H1 (cell line): ENCODE measurements around the gene OPRD1. TPM values are rescaled to one million over a fixed set of nuclear protein-coding genes. Genes with fewer than 3 reads are reported as not detected.

Source experiments
- CTCF ChIA-PET: fragments of 300-600 bp; sonication (Branson Sonifier 250); formaldehyde crosslinking; loops from one replicate; lab custom pipeline; 2021; ENCODE audit not compliant: partially characterized antibody; lab: Charles Lee
- POLR2A ChIA-PET: fragments of 300-600 bp; sonication (Branson Sonifier 250); formaldehyde crosslinking; loops from one replicate; lab custom pipeline; 2021; ENCODE audit warnings: inconsistent platforms; ENCODE audit not compliant: partially characterized antibody; lab: Charles Lee
- DNase-seq, 2 experiments: peaks; one replicate each; pipeline versions ENCODE4 v3.0.0 to v3.0.0-alpha.2; 2010 to 2022; ENCODE audit warnings: low spot score in 2 of 2, low read depth in 1 of 2, mixed read lengths in 1 of 2
- FAIRE-seq: peaks from 2 replicates; lab custom pipeline; 2011; peaks lifted over from hg19 to GRCh38; lab: Jason Lieb, UNC
- H2AFZ ChIP-seq: 2 replicates; pipeline ENCODE4 v1.8.1; 2012; ENCODE audit warnings: low read length, inconsistent platforms
- H2AK5ac ChIP-seq: 2 replicates; pipeline ENCODE4 v1.6.1; 2013; ENCODE audit warnings: low read depth, low read length
- H2BK120ac ChIP-seq: replicated peaks from 2 replicates; pipeline ENCODE3; 2013; ENCODE audit warnings: low read depth, low read length, inconsistent platforms
- H2BK12ac ChIP-seq: 2 replicates; pipeline ENCODE4 v1.6.1; 2013; ENCODE audit warnings: low read depth, low read length
- H2BK15ac ChIP-seq: 2 replicates; pipeline ENCODE4 v1.6.1; 2013; ENCODE audit warnings: low read length
- H2BK20ac ChIP-seq: 2 replicates; pipeline ENCODE4 v1.6.1; 2013; ENCODE audit warnings: low read length
- H2BK5ac ChIP-seq: 2 replicates; pipeline ENCODE4 v1.6.1; 2013; ENCODE audit warnings: low read depth, low read length
- H3K14ac ChIP-seq: 2 replicates; pipeline ENCODE4 v1.6.1; 2013; ENCODE audit warnings: inconsistent platforms; ENCODE audit not compliant: insufficient read length
- H3K18ac ChIP-seq: 2 replicates; pipeline ENCODE4 v1.6.1; 2013; ENCODE audit warnings: low read length; ENCODE audit errors: extremely low read depth
- H3K23ac ChIP-seq: 2 replicates; pipeline ENCODE4 v1.6.1; 2013; ENCODE audit warnings: inconsistent platforms; ENCODE audit not compliant: insufficient read length
- H3K23me2 ChIP-seq: 2 replicates; pipeline ENCODE4 v1.6.1; 2013; ENCODE audit warnings: low read depth, low read length
- H3K27ac ChIP-seq: 2 replicates; pipeline ENCODE4 v1.6.1; 2011; ENCODE audit warnings: low read depth, low read length, inconsistent platforms
- H3K27me3 ChIP-seq, 4 experiments: replicated peaks in 1 of 4; 1 replicate in 1 of 4; 2 replicates in 3 of 4; pipeline versions ENCODE4 v1.6.1 to v1.8.1; 2011 to 2013; ENCODE audit warnings: low read length in 3 of 4, mild to moderate bottlenecking in 3 of 4, inconsistent platforms in 2 of 4, mixed read lengths in 2 of 4, moderate library complexity in 1 of 4; ENCODE audit not compliant: control insufficient read depth in 3 of 4, insufficient read depth in 3 of 4; ENCODE audit errors: extremely low read depth in 1 of 4
- H3K36me3 ChIP-seq, 4 experiments: 2 replicates each; pipeline versions ENCODE4 v1.6.1 to v1.8.1; 2011 to 2013; ENCODE audit warnings: mild to moderate bottlenecking in 4 of 4, low read length in 3 of 4, moderate library complexity in 2 of 4, control low read depth in 1 of 4, inconsistent platforms in 1 of 4; ENCODE audit not compliant: insufficient read depth in 4 of 4, control insufficient read depth in 2 of 4
- H3K4ac ChIP-seq: replicated peaks from 2 replicates; pipeline ENCODE3; 2013; ENCODE audit warnings: low read length, low read depth, mixed read lengths, inconsistent platforms; ENCODE audit not compliant: insufficient read length
- H3K4me1 ChIP-seq, 4 experiments: replicated peaks in 1 of 4; 1 replicate in 1 of 4; 2 replicates in 3 of 4; pipeline versions ENCODE4 v1.6.1 to v1.8.1; 2011 to 2013; ENCODE audit warnings: low read length in 3 of 4, inconsistent platforms in 2 of 4, mixed read lengths in 1 of 4; ENCODE audit not compliant: insufficient read depth in 4 of 4, control insufficient read depth in 3 of 4
- H3K4me2 ChIP-seq, 2 experiments: 2 replicates each; pipeline versions ENCODE4 v1.6.1 to v1.8.1; 2011 to 2013; ENCODE audit warnings: low read depth in 2 of 2, low read length in 2 of 2, control low read depth in 1 of 2, inconsistent platforms in 1 of 2, mild to moderate bottlenecking in 1 of 2; ENCODE audit not compliant: insufficient read depth in 1 of 2
- H3K4me3 ChIP-seq, 4 experiments: fragments of 200-600, 300-600 bp in 1 of 4; sonication (generic), shearing (Covaris generic), sonication (Bioruptor Twin) in 1 of 4; 2 replicates each; pipeline versions ENCODE4 v1.5.1 to v1.8.1; 2011 to 2016; ENCODE audit warnings: low read length in 4 of 4, low read depth in 3 of 4, control low read depth in 2 of 4, inconsistent platforms in 2 of 4, mild to moderate bottlenecking in 2 of 4, mixed read lengths in 1 of 4, moderate library complexity in 1 of 4; ENCODE audit not compliant: insufficient read depth in 2 of 4; ENCODE audit errors: extremely low read depth in 1 of 4
- H3K56ac ChIP-seq: replicated peaks from 2 replicates; pipeline ENCODE3; 2013; ENCODE audit warnings: low read depth, mild to moderate bottlenecking, mixed read lengths, low read length, inconsistent platforms; ENCODE audit not compliant: insufficient read length
- H3K79me1 ChIP-seq: 2 replicates; pipeline ENCODE4 v1.6.1; 2013; ENCODE audit warnings: low read depth, low read length, control low read depth
- H3K79me2 ChIP-seq, 2 experiments: 2 replicates each; pipeline versions ENCODE4 v1.6.1 to v1.8.1; 2012 to 2013; ENCODE audit warnings: low read length in 2 of 2, mild to moderate bottlenecking in 2 of 2, inconsistent platforms in 1 of 2; ENCODE audit not compliant: insufficient read depth in 2 of 2, control insufficient read depth in 1 of 2
- H3K9ac ChIP-seq, 4 experiments: replicated peaks in 1 of 4; 1 replicate in 1 of 4; 2 replicates in 3 of 4; pipeline versions ENCODE4 v1.6.1 to v1.8.1; 2011 to 2013; ENCODE audit warnings: low read depth in 3 of 4, low read length in 3 of 4, control low read depth in 2 of 4, mild to moderate bottlenecking in 2 of 4, moderate library complexity in 2 of 4, inconsistent platforms in 1 of 4; ENCODE audit errors: extremely low read depth in 1 of 4
- H3K9me3 ChIP-seq, 2 experiments: 2 replicates each; pipeline versions ENCODE4 v1.6.1 to v1.8.1; 2012 to 2013; ENCODE audit warnings: mild to moderate bottlenecking in 2 of 2, moderate library complexity in 2 of 2, control low read depth in 1 of 2, inconsistent platforms in 1 of 2, low read depth in 1 of 2, low read length in 1 of 2, mixed read lengths in 1 of 2; ENCODE audit not compliant: insufficient read depth in 2 of 2
- H4K20me1 ChIP-seq, 2 experiments: replicated peaks in 1 of 2; 2 replicates each; pipeline versions ENCODE3 to v1.8.1; 2011 to 2013; ENCODE audit warnings: inconsistent platforms in 2 of 2, low read length in 2 of 2, mild to moderate bottlenecking in 1 of 2; ENCODE audit not compliant: insufficient read depth in 2 of 2, control insufficient read depth in 1 of 2
- H4K5ac ChIP-seq: 2 replicates; pipeline ENCODE4 v1.6.1; 2013; ENCODE audit warnings: low read length, low read depth, mixed read lengths, inconsistent platforms; ENCODE audit not compliant: insufficient read length
- H4K8ac ChIP-seq: 2 replicates; pipeline ENCODE4 v1.8.0; 2013; ENCODE audit warnings: mild to moderate bottlenecking, moderate library complexity, low read length, inconsistent platforms; ENCODE audit not compliant: insufficient read depth; ENCODE audit errors: extremely low read depth
- H4K91ac ChIP-seq: replicated peaks from 2 replicates; pipeline ENCODE3; 2013; ENCODE audit warnings: low read length, mixed read lengths, inconsistent platforms; ENCODE audit not compliant: insufficient read length
- BACH1 ChIP-seq: IDR thresholded peaks from 2 replicates; pipeline ENCODE4 v1.6.1; 2012; ENCODE audit warnings: low read length, improper control_type of control experiment
- CBX5 ChIP-seq: fragments of 300-800, 300-1000 bp; sonication (generic); IDR thresholded peaks from 2 replicates; pipeline ENCODE4 v1.7.1; 2016; ENCODE audit warnings: antibody characterized with exemption, low read length, low read depth
- CBX8 ChIP-seq: fragments of 300-800, 300-1000 bp; sonication (generic); IDR thresholded peaks from 2 replicates; pipeline ENCODE4 v1.7.1; 2016; ENCODE audit warnings: low read depth, low read length, borderline replicate concordance
- CHD1 ChIP-seq: IDR thresholded peaks from 2 replicates; pipeline ENCODE4 v1.6.1; 2012; ENCODE audit warnings: low read depth, low read length, improper control_type of control experiment
- EP300 ChIP-seq, 2 experiments: IDR thresholded peaks; 1 replicate in 1 of 2; 2 replicates in 1 of 2; pipeline ENCODE4 v1.6.1; 2011 to 2012; ENCODE audit warnings: low read depth in 2 of 2, low read length in 2 of 2, mild to moderate bottlenecking in 2 of 2, borderline replicate concordance in 1 of 2, inconsistent platforms in 1 of 2, moderate library complexity in 1 of 2
- JUN ChIP-seq: IDR thresholded peaks from 2 replicates; pipeline ENCODE4 v1.6.1; 2011; ENCODE audit warnings: low read depth, mild to moderate bottlenecking, improper control_type of control experiment, low read length
- KDM1A ChIP-seq: fragments of 200-600, 300-600 bp; sonication (generic); IDR thresholded peaks from 2 replicates; pipeline ENCODE4 v1.7.1; 2016; ENCODE audit warnings: mild to moderate bottlenecking, low read length, borderline replicate concordance
- NRF1 ChIP-seq: IDR thresholded peaks from 2 replicates; pipeline ENCODE4 v1.6.1; 2011; ENCODE audit warnings: mild to moderate bottlenecking, low read depth, low read length, improper control_type of control experiment
- POLR2A ChIP-seq, 2 experiments: IDR thresholded peaks; 1 replicate in 1 of 2; 2 replicates in 1 of 2; pipeline ENCODE4 v1.6.1; 2011; ENCODE audit warnings: low read depth in 2 of 2, low read length in 2 of 2, mild to moderate bottlenecking in 2 of 2; ENCODE audit errors: control extremely low read depth in 1 of 2
- POLR2AphosphoS5 ChIP-seq: IDR thresholded peaks from 2 replicates; pipeline ENCODE4 v1.6.1; 2011; ENCODE audit warnings: low read depth, low read length
- SRF ChIP-seq: IDR thresholded peaks from 2 replicates; pipeline ENCODE4 v1.6.1; 2011; ENCODE audit warnings: mild to moderate bottlenecking, low read depth, low read length, moderate library complexity
- TAF1 ChIP-seq: IDR thresholded peaks from 2 replicates; pipeline ENCODE4 v1.6.1; 2011; ENCODE audit warnings: mild to moderate bottlenecking, low read depth, low read length
- ZNF274 ChIP-seq: IDR thresholded peaks from 2 replicates; pipeline ENCODE4 v1.7.0; 2012; ENCODE audit warnings: low read length, borderline replicate concordance; ENCODE audit errors: extremely low read depth
- WGBS, 2 experiments: shearing (Covaris generic) in 1 of 2; methylation state at CpG; one replicate each; pipeline versions ENCODE4 v1.1.6 to v1.1.7; 2013 to 2015; ENCODE audit warnings: low lambda C conversion rate in 2 of 2, mixed read lengths in 2 of 2, inconsistent platforms in 1 of 2, low coverage in 1 of 2, missing lambda C conversion rate in 1 of 2; ENCODE audit not compliant: insufficient replicate concordance in 2 of 2, insufficient coverage in 1 of 2, insufficient read length in 1 of 2; ENCODE audit errors: extremely low coverage in 1 of 2, missing lambda C conversion rate in 1 of 2; 5-methylcytosine and 5-hydroxymethylcytosine counted together
- polyA plus RNA-seq, 7 experiments: library from polyadenylated mRNA; depleted of rRNA in 3 of 7; stranded (reverse) in 5 of 7; unstranded in 2 of 7; fragments of >200 nt in 5 of 7; fragments of 200-250 nt in 2 of 7; gene quantifications; 1 replicate in 5 of 7; 2 replicates in 1 of 7; 4 replicates in 1 of 7; pipeline versions ENCODE4 v1.2.1 to v1.2.3, GENCODE V29; 2011 to 2013; ENCODE audit warnings: missing spikeins in 2 of 7, mixed read lengths in 2 of 7
- total RNA-seq: library from RNA; stranded (reverse); fragmentation: NEBNext Ultra II Directional; extraction: Animal tissue kit (Norgen Biotek cat#: 25700); gene quantifications from 2 replicates; pipeline ENCODE4 v1.2.1, GENCODE V29; 2021
- TF ChIP-seq, protein P1 (sequence below): IDR thresholded peaks from 2 replicates; pipeline ENCODE4 v1.6.1; 2011; ENCODE audit warnings: low read length, improper control_type of control experiment

Gene OPRD1
- total and polyA plus RNA-seq, 2 of the 8 experiments (the other 6 are each of a cell fraction or from before 2014, with no cell fraction given): 2.6 to 3.7 TPM

DNA sequence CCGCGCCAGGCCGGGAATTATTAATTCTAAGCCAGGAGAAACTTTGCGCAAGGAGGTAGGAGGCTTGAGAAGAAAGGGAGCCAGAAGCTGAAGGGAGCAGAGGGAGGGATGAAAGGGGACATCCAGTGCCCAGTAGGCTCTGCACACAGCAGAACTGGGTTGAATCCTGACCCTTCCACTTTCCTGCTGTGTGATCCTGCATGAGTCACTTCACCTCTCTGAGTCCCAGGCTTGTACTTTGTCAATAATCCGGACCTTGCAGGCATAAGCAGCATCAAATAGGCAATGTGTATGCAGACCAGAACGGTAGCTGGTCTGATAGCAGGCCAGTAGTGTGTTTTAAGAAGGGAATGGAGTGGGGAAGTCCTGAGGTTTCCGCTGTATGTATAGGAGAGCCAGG, 76.9 kb downstream of the OPRD1 start:
- Histone ChIP-seq H3K18ac (no peak overlapping the region), H3K4me3 (no peak overlapping the region), H4K20me1 (no peaks in the 10 kb centered on the region), H3K23ac (no peak overlapping the region), H3K4me2 (no peak overlapping the region; a peak in 1 of 4 replicates), H3K27me3 (peaks cover 0 to 11% (median 6%) of the 10 kb centered on the region in 4 experiments; a peak in 4 of 7 replicates), H3K79me1 (no peaks in the 10 kb centered on the region), H3K9me3 (no peaks in the 10 kb centered on the region), H3K23me2 (peaks cover 16% of the 10 kb centered on the region; the same call in 1 of the 2 replicates), H3K79me2 (no peaks in the 10 kb centered on the region), H4K8ac (no peak overlapping the region), H4K91ac (no peak overlapping the region), H2BK12ac (peak overlapping the region; percentile 14; the same call in 1 of the 2 replicates), H4K5ac (no peak overlapping the region), H3K4me1 (peaks cover 12 to 20% (median 16%) of the 10 kb centered on the region in 4 experiments), H3K56ac (no peak overlapping the region), H2BK15ac (no peak overlapping the region), H3K14ac (no peak overlapping the region), H3K27ac (no peak overlapping the region), H3K36me3 (no peaks in the 10 kb centered on the region), H2AFZ (no peak overlapping the region), H2AK5ac (no peak overlapping the region)
- ChIA-PET POLR2A (interaction anchor here (0.7 to 1.9 kb wide), 5 partner anchors 11 to 233 kb away, joined by 3 to 7 read pairs (median 4); partner anchors contain the start of gene EPB41), CTCF (interaction anchor here (0.7 to 12.1 kb wide), 6 partner anchors 11 to 144 kb away, joined by 3 to 130 read pairs (median 5); no protein-coding TSS in a partner anchor)
- no peak for DNase-seq
- 92% methylated on average over 7 of the region's 7 CpGs; no CpG with 5 or more reads in 1 of the 2 experiments for WGBS, 2 experiments
- FAIRE-seq: no peak
- TF ChIP-seq CBX8 (no peak), ZNF274 (no peak), CBX5 (no peak), NRF1 (no peak), JUN (no peak), BACH1 (no peak), TAF1 (no peak), SRF (no peak), KDM1A (no peak), CHD1 (no peak), EP300 (IDR thresholded peaks at IDR 0.05; ENCODE audit: borderline replicate concordance in 1 of 2, low read depth in 2 of 2, low read length in 2 of 2) (no peak), POLR2A (IDR thresholded peaks at IDR 0.05; ENCODE audit: control extremely low read depth in 1 of 2, low read depth in 2 of 2, low read length in 2 of 2) (no peak), POLR2AphosphoS5 (no peak)
- TF ChIP-seq, protein P1, sequence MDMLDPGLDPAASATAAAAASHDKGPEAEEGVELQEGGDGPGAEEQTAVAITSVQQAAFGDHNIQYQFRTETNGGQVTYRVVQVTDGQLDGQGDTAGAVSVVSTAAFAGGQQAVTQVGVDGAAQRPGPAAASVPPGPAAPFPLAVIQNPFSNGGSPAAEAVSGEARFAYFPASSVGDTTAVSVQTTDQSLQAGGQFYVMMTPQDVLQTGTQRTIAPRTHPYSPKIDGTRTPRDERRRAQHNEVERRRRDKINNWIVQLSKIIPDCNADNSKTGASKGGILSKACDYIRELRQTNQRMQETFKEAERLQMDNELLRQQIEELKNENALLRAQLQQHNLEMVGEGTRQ: no peak
- TF ChIP-seq, all 59 proteins: peak for 0
- Histone ChIP-seq H2BK20ac (no peak overlapping the region), H3K4ac (no peak overlapping the region), H2BK120ac (no peak overlapping the region), H3K9ac (no peak overlapping the region), H2BK5ac (no peak overlapping the region)
